Subcutaneous abdominal adipose tissue (tissue), 5 donors: ENCODE data around the gene CEP78.
"Not testable (repeated sequence)": the region's sequence is repeated elsewhere in the genome, so short reads cannot be mapped to it uniquely, and the experiment has no call there.

Source experiments
- H3K27ac ChIP-seq: one replicate; pipeline ENCODE4 v1.7.0; 2013; ENCODE audit warnings: low read depth, mild to moderate bottlenecking, inconsistent platforms, low read length, moderate library complexity
- H3K27me3 ChIP-seq, 5 donors: one replicate each; pipeline ENCODE4 v1.7.0; 2013; ENCODE audit warnings: low read length in 5 of 5, inconsistent platforms in 1 of 5; ENCODE audit not compliant: control insufficient read depth in 5 of 5, insufficient read depth in 4 of 5
- H3K36me3 ChIP-seq, 5 donors: one replicate each; pipeline ENCODE4 v1.7.0; 2013; ENCODE audit warnings: low read length in 5 of 5; ENCODE audit not compliant: control insufficient read depth in 5 of 5, insufficient read depth in 5 of 5
- H3K4me1 ChIP-seq, 5 donors: one replicate each; pipeline ENCODE4 v1.7.0; 2013; ENCODE audit warnings: low read length in 5 of 5, mild to moderate bottlenecking in 3 of 5, moderate library complexity in 1 of 5; ENCODE audit not compliant: control insufficient read depth in 5 of 5, insufficient read depth in 5 of 5
- H3K4me3 ChIP-seq, 5 donors: one replicate each; pipeline ENCODE4 v1.7.0; 2013; ENCODE audit warnings: low read length in 5 of 5, low read depth in 1 of 5
- H3K9ac ChIP-seq, 5 donors: one replicate each; pipeline ENCODE4 v1.7.0; 2013; ENCODE audit warnings: low read length in 5 of 5, mild to moderate bottlenecking in 4 of 5, moderate library complexity in 3 of 5
- H3K9me3 ChIP-seq, 5 donors: one replicate each; pipeline ENCODE4 v1.7.0; 2013; ENCODE audit warnings: low read length in 5 of 5; ENCODE audit not compliant: control insufficient read depth in 5 of 5
- donor health status: healthy.
- donor health status: healthy.
- donor health status: healthy.
- donor health status: healthy.
- donor health status: healthy.

The CEP78 gene

GRCh38 chr9:78232471-78232870, 3.4 kb upstream of the CEP78 start:
- H3K27ac ChIP-seq, H3K9me3 ChIP-seq, H3K9ac ChIP-seq, H3K36me3 ChIP-seq, H3K4me3 ChIP-seq, H3K27me3 ChIP-seq: not testable (repeated sequence)
- H3K4me1 ChIP-seq = peaks cover 0 to 19% (median 13%) of the 10 kb centered on the region in 5 donors

GRCh38 chr9:78234810-78235209, 1.1 kb upstream of the CEP78 start:
- no peaks in the 10 kb centered on the region for H3K9me3 ChIP-seq
- H3K27me3 ChIP-seq = no peaks in the 10 kb centered on the region
- no peaks in the 10 kb centered on the region for H3K36me3 ChIP-seq
- peaks cover 0 to 19% (median 13%) of the 10 kb centered on the region in 5 donors for H3K4me1 ChIP-seq
- H3K27ac ChIP-seq = no peak overlapping the region
- H3K4me3 ChIP-seq = peak overlapping the region; percentile 81 to 93 (median 84)
- peak overlapping the region in 4 of 5 donors; percentile 70 to 87 (median 76) for H3K9ac ChIP-seq

GRCh38 chr9:78235256-78235761, 566 bp upstream of the CEP78 start:
- no peaks in the 10 kb centered on the region for H3K9me3 ChIP-seq

GRCh38 chr9:78236551-78236910, 656 bp downstream of the CEP78 start:
- peak overlapping the region; percentile 81 to 93 (median 85) for H3K4me3 ChIP-seq
- H3K27me3 ChIP-seq = no peaks in the 10 kb centered on the region
- H3K9ac ChIP-seq = peak overlapping the region; percentile 29 to 87 (median 72)
- H3K36me3 ChIP-seq = peaks cover 0 to 8% (median 2%) of the 10 kb centered on the region in 5 donors
- no peaks in the 10 kb centered on the region for H3K9me3 ChIP-seq
- peaks cover 0 to 19% (median 13%) of the 10 kb centered on the region in 5 donors for H3K4me1 ChIP-seq
- peak overlapping the region; percentile 45 for H3K27ac ChIP-seq

More at GRCh38 chr9:78235256-78235761, 566 bp upstream of the CEP78 start:
- H3K9ac ChIP-seq = peak overlapping the region; percentile 51 to 87 (median 72)
- H3K27me3 ChIP-seq = no peaks in the 10 kb centered on the region
- peaks cover 0 to 19% (median 13%) of the 10 kb centered on the region in 5 donors for H3K4me1 ChIP-seq
- peak overlapping the region; percentile 81 to 93 (median 84) for H3K4me3 ChIP-seq
- peak overlapping the region; percentile 45 for H3K27ac ChIP-seq
- H3K36me3 ChIP-seq = peaks cover 0 to 4% (median 1%) of the 10 kb centered on the region in 5 donors

- H3K27me3 ChIP-seq = no peaks in the 10 kb centered on the region
- H3K9me3 ChIP-seq = no peaks in the 10 kb centered on the region
- H3K27ac ChIP-seq = no peak overlapping the region
- H3K4me1 ChIP-seq = peaks cover 0 to 19% (median 13%) of the 10 kb centered on the region in 5 donors
- no peak overlapping the region for H3K9ac ChIP-seq
- peaks cover 0 to 8% (median 2%) of the 10 kb centered on the region in 5 donors for H3K36me3 ChIP-seq
- H3K4me3 ChIP-seq = no peak overlapping the region
Observed at GRCh38 chr9:78238046-78239038, 2.5 kb downstream of the CEP78 start.

- H3K4me1 ChIP-seq = peaks cover 0 to 19% (median 13%) of the 10 kb centered on the region in 5 donors
- H3K9me3 ChIP-seq = no peaks in the 10 kb centered on the region
- H3K9ac ChIP-seq = no peak overlapping the region
- peaks cover 0 to 10% (median 2%) of the 10 kb centered on the region in 5 donors for H3K36me3 ChIP-seq
- no peak overlapping the region for H3K27ac ChIP-seq
- H3K4me3 ChIP-seq = no peak overlapping the region
- H3K27me3 ChIP-seq = no peaks in the 10 kb centered on the region
Observed at GRCh38 chr9:78239506-78239905, 3.6 kb downstream of the CEP78 start.

GRCh38 chr9:78242041-78242440, 6.2 kb downstream of the CEP78 start:
- no peaks in the 10 kb centered on the region for H3K4me1 ChIP-seq
- no peak overlapping the region for H3K4me3 ChIP-seq
- no peak overlapping the region for H3K9ac ChIP-seq
- H3K27me3 ChIP-seq = no peaks in the 10 kb centered on the region
- peaks cover 0 to 11% (median 4%) of the 10 kb centered on the region in 5 donors for H3K36me3 ChIP-seq
- no peaks in the 10 kb centered on the region for H3K9me3 ChIP-seq
- no peak overlapping the region for H3K27ac ChIP-seq

- H3K9me3 ChIP-seq = no peaks in the 10 kb centered on the region
- no peaks in the 10 kb centered on the region for H3K4me1 ChIP-seq
- H3K36me3 ChIP-seq = peaks cover 0 to 15% (median 6%) of the 10 kb centered on the region in 5 donors
- H3K27me3 ChIP-seq = no peaks in the 10 kb centered on the region
- H3K9ac ChIP-seq = no peak overlapping the region
- H3K27ac ChIP-seq = no peak overlapping the region
- no peak overlapping the region for H3K4me3 ChIP-seq
Observed at GRCh38 chr9:78243130-78243529, 7.3 kb downstream of the CEP78 start.

GRCh38 chr9:78245401-78245800, 9.5 kb downstream of the CEP78 start:
- no peaks in the 10 kb centered on the region for H3K9me3 ChIP-seq
- H3K27ac ChIP-seq = no peak overlapping the region
- no peak overlapping the region for H3K4me3 ChIP-seq
- H3K36me3 ChIP-seq = peaks cover 0 to 17% (median 6%) of the 10 kb centered on the region in 5 donors
- H3K27me3 ChIP-seq = no peaks in the 10 kb centered on the region
- H3K4me1 ChIP-seq = no peaks in the 10 kb centered on the region
- H3K9ac ChIP-seq = no peak overlapping the region

- Histone ChIP-seq H3K4me3 (no peak overlapping the region), H3K36me3 (peaks cover 0 to 16% (median 6%) of the 10 kb centered on the region in 5 donors), H3K27ac (no peak overlapping the region), H3K9ac (no peak overlapping the region), H3K27me3 (no peaks in the 10 kb centered on the region), H3K9me3 (no peaks in the 10 kb centered on the region), H3K4me1 (peaks cover 0 to 4% (median 0%) of the 10 kb centered on the region in 5 donors)
Observed at GRCh38 chr9:78248635-78249034, 12.8 kb downstream of the CEP78 start.
